GM19395 (cell line): ENCODE data around the gene RPRD1B.
"Not testable (repeated sequence)": the region's sequence is repeated elsewhere in the genome, so short reads cannot be mapped to it uniquely, and the experiment has no call there.

Experiments used
- ATAC-seq: cut with Tn5 transposase; IDR thresholded peaks from one replicate; pipeline ENCODE4 v1.9.1; 2021; ENCODE audit warnings: mild to moderate bottlenecking, moderate library complexity; ENCODE audit not compliant: unreplicated experiment

Gene RPRD1B

DNA sequence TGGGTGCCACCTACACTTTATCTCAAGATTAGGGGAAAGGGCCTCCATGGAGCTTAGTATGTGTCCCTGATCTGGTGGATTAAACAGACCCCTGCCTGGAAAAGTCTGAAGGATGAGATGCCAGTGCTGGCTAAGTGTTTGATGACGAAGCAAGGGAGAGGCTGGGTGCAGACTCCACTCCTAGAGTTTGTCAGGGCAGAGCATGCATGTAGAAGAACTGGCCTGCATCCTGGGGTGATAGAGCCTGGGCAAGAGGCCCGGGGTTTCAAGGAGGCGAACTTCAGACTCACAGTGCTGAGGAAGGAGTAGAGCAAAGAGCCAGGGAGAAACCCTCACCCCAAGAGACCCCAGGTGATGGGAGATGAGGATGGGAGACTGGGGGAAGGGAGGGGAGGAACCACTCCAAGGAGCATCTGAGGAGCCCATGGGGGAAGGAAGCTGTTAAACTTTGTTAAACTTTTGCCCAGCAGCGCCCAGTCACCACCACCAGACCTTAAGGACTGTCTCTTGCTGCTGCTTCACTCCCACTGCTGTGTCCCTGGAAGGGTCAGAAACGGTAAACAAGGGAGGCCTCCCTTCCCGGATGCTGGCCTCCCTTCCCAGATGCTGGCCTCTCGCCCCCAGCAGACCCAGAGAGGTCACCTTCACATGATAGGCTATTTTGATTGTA is 61.6 kb downstream of the RPRD1B start:
- peak; percentile 15 for ATAC-seq

DNA sequence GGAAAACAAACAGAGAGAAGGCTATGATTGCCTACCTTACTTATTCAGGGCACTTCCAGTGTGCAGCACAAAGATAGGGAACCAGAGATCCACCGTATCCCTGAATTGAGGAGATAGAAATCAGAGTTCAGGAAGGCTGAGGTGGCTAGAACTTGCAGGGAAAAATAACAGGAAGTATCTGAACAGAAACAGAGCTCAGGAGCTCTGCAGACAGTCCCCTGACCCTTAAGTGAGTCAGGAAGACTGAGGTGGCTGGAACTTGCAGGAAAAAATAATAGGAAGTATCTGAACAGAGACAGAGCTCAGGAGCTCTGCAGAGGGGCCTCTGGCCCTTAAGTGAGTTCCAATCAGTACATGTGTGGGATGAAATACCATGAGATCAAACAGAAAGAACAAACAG is 65.4 kb downstream of the RPRD1B start:
- ATAC-seq: no peak

DNA sequence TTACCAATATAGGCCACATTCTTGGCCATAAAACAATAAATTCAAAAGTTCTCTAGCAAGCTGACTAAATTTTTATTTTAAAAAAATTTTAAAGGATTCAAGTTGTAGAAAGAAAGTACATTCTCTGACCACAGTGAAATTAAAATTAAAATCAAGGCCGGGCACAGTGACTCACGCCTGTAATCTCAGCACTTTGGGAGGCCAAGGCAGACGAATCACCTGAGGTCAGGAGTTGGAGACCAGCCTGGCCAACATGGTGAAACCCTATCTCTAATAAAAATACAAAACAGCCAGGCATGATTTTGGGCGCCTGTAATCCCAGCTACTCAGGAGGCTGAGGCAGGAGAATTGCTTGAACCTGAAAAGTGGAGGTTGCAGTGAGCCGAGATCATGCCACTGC is 68.7 kb downstream of the RPRD1B start:
- ATAC-seq: not testable (repeated sequence)

DNA sequence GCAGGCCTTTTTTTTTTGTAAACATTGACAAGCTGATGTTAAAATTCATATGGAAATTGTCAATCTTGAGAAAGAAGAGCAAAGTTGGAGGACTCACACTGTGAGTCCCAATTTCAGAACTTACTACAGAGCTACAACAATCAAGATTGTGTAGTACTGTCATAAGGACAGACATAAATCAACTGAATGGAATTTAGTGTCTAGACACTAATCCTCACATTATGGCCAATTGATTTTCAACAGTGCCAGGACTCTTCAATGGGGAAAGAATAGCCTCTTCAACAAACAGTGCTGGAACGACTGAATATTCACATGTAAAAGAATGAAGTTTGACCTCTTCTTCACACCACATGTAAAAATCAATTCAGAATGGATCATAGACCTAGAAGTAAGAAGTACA is 70.7 kb downstream of the RPRD1B start:
- no peak for ATAC-seq

DNA sequence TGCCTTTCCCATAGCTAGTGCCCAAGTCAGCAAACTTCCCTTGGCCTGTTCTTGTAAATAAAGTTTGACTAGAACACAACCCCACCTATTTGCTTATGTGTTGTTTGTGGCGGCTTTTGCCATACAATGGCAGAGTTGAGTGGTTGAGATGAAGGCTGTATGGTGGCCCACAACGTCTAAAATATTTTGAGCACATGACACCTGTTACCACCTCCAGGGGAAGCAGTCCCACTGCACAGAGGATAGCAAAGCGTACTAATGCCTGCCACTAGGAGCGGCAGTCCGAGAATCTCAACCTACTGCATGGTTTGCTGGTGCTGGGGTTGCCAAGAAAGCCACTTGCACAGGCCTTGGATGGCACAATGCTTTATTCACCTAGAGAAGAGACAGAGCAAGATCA is 72.9 kb downstream of the RPRD1B start:
- ATAC-seq: no peak

DNA sequence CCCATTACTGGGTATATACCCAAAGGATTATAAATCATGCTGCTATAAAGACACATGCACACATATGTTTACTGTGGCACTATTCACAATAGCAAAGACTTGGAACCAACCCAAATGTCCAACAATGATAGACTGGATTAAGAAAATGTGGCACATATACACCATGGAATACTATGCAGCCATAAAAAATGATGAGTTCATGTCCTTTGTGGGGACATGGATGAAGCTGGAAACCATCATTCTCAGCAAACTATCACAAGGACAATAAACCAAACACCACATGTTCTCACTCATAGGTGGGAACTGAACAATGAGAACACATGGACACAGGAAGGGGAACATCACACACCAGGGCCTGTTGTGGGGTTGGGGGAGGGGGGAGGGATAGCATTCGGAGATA is 73.8 kb downstream of the RPRD1B start:
- not testable (repeated sequence) for ATAC-seq

DNA sequence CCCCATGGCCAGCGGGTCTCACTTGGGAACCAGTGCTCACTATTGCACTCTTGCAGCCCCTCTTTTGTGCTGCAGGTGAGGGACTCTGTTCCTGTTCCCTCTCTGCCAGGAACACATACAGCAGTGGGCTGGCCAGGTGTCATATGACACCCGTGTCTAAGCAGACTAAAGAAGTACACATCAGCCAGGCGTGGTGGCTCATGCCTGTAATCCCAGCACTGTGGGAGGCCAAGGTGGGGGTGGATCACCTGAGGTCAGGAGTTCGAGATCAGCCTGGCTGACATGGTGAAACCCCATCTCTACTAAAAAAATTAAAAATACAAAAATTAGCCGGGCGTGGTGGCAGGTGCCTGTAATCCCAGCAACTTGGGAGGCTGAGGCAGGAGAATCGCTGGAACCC is 74.4 kb downstream of the RPRD1B start:
- not testable (repeated sequence) for ATAC-seq

DNA sequence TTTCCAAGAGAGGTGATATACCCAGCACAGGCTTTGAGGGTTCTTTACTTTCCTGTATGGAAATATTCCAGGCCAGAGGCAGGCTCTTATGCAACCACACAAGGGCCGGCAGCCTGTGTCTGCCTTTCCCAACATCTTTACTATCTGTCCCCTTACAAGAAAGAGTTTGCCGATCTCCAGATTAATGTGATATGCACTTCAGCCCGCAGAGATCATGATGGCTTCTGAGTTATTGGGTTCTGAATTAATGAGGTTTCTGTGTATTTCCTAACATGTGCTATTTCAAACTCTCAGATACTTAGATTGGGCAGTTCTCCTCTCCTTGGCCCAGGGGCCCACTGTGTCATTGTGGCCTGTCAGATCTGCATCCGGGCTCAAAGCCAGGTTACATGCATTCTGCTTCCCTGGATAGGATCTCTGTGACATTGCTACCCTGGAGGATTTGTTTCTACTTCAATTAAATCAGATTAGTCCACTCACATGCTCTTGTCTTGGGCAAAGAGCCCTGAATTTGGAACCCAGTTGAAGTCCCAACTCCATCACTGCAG is 75.0 kb downstream of the RPRD1B start:
- ATAC-seq: no peak

DNA sequence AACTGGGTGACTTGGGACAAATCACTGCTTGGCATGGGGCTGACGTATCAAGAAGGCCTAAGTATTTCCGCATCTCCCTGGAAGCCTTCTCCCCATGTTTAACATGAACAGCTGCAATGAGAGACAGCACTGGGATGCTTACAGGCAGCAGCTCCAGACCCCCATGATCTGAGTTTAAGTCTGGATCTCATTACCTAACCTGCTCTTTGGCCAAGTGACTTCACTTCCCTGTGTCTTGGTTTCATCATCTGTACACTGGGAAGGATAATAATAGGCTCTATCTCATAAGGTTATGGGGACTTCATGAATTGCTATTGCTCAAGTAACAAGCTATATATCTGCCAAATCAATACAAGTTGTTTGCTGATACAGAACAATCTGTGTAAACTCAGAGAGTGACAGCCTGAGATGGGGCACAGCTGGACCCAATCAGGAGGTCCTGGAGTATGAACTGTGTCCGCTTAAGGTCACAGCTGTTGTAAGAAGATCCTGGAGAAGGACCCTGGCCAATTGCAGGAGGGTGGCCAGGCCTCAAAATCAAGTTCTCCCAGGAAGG is 75.5 kb downstream of the RPRD1B start:
- ATAC-seq: no peak

DNA sequence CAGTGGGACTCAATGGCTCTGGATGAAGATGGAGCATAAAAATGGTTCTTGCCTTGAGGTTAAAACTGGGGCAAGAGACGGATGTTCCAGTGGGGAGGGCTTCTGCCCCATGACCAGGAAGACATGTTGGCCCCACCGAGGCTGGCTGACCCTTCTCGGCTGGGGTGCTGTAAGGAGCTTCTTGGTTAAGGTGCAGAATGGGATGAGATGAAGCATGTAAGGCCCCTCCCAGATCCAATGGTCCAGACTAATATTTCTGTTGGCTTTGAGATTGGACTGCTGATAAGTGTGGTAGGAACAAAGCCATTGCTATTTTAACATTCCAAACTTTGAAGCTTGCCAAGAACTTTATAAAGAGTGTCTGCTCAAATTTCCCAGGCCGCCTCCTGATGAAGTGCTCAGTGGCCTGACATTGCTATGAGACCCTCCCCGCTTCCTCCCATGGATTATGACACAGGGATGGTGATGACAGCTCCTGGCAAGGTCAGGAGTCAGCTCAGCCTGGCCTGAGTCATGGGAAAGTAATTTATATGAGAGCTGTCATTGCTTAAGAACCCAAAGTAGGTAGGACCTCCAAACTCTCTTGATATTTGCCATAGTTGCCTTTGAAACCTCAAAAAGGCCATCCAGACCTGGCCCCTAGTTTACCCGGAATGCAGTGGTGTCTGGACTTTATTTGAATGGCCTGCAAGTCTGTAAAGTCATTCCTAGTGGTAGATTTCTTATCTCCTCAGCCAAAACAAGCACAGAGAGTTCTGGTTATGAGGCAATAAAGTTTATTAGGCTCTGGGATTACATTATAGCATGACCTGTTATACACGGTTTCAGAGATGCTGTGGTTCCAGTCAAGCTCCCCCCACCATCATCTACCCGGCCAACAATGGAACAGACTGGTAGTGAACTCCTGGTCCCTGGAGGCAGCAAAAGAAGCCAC is 76.3 kb downstream of the RPRD1B start:
- ATAC-seq: no peak

DNA sequence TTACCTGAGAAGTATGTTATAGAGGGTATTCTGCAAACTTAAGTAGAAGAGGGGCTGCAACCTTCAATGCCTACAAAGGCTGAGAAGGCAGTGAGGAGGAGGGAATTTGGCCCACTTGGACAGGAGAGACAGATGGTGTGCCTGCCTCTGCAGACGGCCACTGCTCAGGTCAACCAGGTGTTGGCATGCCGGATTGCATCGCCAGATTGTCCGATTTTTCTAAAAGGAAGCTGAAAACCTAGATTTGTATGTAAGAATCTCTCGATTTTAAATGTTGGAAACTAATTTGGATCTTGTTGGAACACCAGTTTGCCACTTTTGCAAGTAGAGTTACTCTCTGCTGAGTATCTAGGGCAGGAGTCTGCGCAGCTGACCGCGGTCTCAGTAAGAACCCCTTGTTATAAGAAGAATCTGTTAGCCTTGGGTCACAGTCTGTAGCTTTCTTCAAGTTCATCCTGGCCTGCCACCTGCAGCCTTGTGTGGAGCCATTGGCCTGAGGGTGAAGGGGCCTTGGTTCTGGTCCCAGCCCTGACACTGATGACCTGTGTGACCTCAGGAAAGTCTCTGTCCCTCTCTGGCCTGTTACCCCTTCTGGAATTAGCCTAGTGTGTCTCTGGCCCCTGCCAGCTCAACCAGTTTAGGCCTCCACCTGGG is 77.1 kb downstream of the RPRD1B start:
- no peak for ATAC-seq

DNA sequence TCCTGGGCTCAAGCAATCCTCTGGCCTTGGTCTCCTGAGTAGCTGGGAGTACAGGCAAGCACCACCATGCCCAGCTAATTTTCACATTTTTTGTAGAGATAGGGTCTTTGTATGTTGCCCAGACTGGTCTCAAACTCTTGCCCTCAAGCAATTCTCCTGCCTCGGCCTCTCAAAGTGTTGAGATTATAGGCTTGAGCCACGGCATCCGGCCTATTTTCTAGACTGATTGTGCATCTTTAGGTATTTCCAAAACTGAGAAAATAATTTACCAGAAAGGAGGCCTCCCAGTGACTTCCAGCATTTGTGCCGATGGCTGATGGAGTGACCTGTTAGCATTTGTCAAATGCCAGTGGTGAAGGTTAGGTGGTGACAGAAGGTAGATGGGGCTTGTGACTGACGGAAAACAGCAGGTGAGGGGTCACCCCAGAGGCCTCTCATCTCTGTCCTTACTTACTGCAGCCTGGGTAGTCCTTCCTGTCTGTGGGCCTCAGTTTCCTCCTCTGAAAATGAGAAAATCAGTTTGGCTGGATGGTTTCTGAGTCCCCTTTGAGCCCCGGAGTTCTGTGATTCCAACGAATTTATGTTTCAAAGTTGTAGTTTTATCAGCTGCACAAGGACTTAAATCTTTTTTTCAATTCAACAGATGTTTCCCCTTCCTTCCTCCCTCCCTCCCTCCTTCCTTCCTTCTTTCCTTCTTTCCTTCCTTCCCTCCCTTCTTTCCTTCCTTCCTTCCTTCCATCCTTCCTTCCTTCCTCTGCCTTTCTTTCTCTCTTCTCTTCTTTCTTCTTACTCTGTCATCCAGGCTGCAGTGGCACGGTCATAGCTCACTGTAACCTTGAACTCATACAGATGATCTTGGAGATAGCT is 78.1 kb downstream of the RPRD1B start:
- no peak for ATAC-seq

DNA sequence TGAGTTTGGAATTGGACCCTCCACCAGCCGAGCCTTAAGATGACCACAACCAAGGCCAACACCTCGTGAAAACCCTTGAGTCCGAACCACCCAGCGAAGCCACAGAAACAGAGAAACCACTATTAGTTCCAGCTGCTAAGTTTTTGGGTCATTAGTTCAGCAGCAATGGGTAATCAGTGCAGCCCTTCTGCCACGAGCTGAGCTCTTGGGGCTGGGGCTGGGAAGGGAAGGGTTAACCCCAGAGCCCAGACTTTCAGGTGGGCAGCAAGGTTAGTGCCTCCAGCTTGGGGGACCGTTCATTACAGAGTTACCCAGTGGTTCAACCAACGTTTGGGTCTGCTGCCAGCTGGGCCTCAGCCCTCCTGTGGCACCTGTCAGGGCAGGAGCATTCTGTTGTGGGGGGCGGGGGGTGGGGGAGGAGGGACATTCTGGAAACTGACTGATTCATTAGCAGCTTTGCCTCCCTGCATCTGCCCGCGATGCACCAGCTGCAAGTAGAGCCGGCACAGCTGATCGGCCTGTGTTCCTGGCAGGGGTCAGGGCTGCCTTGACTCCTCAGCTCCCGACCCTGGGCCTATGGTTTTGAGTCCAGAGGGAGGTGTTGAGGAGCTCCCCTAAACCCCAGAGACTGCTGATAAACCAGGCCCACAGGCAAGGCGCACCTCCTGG is 78.8 kb downstream of the RPRD1B start:
- ATAC-seq: no peak

DNA sequence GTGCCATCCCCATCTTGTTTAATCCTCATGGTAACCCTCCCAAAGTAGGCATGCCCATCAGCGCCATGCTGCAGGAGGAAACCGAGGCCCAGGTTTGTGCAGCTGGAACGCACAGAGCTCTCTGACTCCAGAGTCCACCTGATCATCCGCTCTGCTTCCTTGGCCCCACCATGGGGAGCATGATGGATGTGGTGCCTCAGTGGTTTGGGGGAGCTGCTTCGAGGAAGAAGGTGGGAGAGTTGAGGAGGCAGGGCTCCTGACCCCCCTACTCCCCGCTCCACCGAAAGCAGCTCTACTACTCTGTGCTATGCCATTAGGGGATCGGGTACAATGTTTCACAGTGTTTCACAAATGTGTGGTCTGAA is 79.4 kb downstream of the RPRD1B start:
- ATAC-seq: no peak

DNA sequence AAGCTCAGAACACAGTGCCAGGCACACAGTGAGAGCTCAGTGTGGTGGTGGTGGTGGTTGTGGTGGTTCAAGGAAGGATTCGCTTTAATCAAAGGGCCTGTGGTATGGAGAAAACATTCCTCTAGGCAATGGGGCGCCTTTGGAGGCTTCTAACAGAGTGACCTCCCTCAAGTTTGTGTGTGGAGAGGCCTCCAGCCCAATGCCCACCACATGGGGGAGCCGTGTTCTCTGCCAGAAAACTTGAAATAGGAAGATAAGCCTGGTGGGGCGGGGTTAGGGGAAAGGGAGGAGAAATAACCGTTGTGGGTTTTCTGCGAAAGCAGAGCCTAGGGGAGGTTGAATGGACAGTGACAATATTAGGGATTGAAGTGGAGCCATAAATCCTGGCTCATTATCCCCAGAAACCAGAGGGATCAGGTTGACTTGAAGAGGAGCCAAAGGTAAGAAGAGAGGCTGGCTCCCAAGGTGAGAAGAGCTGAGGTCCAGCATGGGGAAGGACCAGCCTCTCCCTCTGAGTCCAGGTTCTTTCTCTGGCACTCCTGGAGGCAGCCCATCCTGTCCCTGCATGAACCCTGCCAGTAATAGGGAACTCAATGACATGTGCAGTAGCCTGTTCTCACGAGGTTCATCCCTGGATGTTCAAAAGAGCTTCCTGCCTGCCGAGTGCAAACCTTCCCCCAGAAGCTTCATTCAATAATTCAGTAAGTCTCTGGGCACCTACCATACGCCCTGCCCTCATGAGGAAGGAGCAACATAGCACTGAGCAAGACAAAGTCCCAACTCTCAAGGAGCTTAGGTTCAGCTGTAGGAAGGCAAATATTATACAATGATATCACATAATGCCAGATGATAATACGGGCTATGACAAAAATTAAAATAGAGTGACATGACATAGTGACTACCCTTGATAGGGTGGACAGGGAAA is 80.1 kb downstream of the RPRD1B start:
- ATAC-seq: no peak

DNA sequence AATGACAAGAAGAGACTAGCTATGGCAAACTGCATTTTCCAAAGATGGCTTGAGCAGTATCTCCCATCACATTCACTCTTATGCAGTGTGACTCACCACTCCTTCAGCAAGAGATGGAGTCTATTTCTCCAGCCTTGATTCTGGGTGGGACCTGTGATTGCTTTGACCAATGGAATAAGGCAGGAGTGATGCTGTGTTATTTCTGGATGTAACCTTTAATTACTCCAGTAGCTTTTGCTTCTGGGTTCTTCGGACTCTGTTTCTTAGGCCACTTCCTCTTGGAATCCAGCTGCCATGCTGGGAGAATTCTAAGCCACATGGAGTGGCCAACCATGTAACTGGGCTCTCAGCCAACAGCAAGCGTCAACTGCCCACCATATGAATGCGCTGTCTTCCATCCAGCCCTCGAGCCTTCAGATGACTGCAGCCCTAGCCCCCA is 80.8 kb downstream of the RPRD1B start:
- no peak for ATAC-seq

DNA sequence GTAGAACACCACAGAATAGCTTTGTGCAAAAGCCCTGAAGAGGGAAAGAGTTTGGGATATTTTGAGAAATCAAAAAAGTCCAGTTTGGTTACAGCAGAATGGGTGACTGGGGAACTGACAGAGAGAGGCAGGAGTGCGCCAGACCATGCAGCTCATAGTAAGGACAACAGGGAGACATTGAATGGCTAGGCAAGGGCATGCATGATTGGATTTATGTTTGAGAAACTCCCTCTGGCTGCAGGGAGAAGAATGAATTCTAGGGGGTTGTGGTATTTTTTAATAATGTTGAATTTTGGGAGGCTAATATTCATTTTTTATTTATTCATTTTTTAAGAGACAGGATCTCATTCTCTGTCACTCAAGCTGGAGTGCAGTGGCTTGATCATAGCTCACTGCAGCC is 81.7 kb downstream of the RPRD1B start:
- ATAC-seq: no peak

DNA sequence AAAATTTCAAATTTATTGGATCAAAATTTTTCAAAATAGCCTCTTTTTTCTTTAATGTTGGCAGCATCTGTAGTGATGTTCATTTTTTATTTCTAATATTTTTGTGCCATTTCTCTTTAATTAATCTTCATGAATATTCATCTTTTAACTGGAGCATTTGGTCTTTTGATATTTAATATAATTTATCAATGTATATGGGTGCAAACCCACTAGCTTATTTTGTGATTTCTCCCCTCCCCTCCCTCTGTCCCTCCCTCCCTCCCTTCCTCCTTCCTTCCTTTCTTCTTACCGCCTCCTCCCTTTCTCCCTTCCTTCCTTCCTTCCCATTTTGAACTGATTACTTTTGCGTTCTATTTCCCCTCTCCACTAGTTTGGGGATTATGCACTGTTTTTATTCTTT is 82.3 kb downstream of the RPRD1B start:
- no peak for ATAC-seq
